ENCODE results near the gene C5orf22. TPM values are rescaled to one million over a fixed set of nuclear protein-coding genes. Genes with fewer than 3 reads are reported as not detected.

The C5orf22 gene
- polyA plus RNA-seq, 1 donor from 2014 or later: 20.3 TPM

- no peak overlapping the region for H2AFZ ChIP-seq (ENCODE audit: low read depth, low read length)
- H3K4me2 ChIP-seq (ENCODE audit: low read length): peak overlapping the region; percentile 72
- H3K27me3 ChIP-seq (ENCODE audit: insufficient read depth, low read depth, low read length): no peaks in the 10 kb centered on the region
- H3K4me3 ChIP-seq (ENCODE audit: low read length): peak overlapping the region; percentile 69
- H3K9me3 ChIP-seq (ENCODE audit: low read length): no peaks in the 10 kb centered on the region
- peaks cover 27% of the 10 kb centered on the region for H3K79me2 ChIP-seq (replicated peaks; ENCODE audit: insufficient read depth, low read length)
- peak overlapping the region; percentile 74 for H3K9ac ChIP-seq (ENCODE audit: low read length)
- TF ChIP-seq CTCF (IDR thresholded peaks at IDR 0.05; ENCODE audit: poor library complexity, severe bottlenecking): no peak
- TF ChIP-seq EP300 (conservative IDR thresholded peaks at IDR 0.05; ENCODE audit: poor library complexity, severe bottlenecking): no peak
- no peak for TF ChIP-seq POLR2AphosphoS5 (IDR thresholded peaks at IDR 0.05)
- TF ChIP-seq RAD21 (conservative IDR thresholded peaks at IDR 0.05): no peak
- TF ChIP-seq TAF1 (IDR thresholded peaks at IDR 0.05; ENCODE audit: low read depth): no peak
- TF ChIP-seq SMC3 (conservative IDR thresholded peaks at IDR 0.05; ENCODE audit: poor library complexity): no peak
- TF ChIP-seq EZH2 (IDR thresholded peaks at IDR 0.05; ENCODE audit: borderline replicate concordance, insufficient read depth, low read length, poor library complexity, severe bottlenecking): no peak
- no peak for TF ChIP-seq MXI1 (conservative IDR thresholded peaks at IDR 0.05; ENCODE audit: poor library complexity, severe bottlenecking)
- no peak for TF ChIP-seq REST (IDR thresholded peaks at IDR 0.05; ENCODE audit: borderline replicate concordance)
- H4K20me1 ChIP-seq (ENCODE audit: insufficient read depth): no peaks in the 10 kb centered on the region
- H3K27ac ChIP-seq (ENCODE audit: low read length): no peak overlapping the region
- no peaks in the 10 kb centered on the region for H3F3A ChIP-seq (ENCODE audit: insufficient read depth, low read length, poor library complexity, severe bottlenecking)
- H3K9me2 ChIP-seq (ENCODE audit: insufficient read depth, low read length): no peaks in the 10 kb centered on the region
- peaks cover 5% of the 10 kb centered on the region for H3K36me3 ChIP-seq (ENCODE audit: insufficient read depth, low read length)
These were observed 1.4 kb upstream of the C5orf22 start for GRCh38 chr5:31530541-31531265.

GRCh38 chr5:31531543-31531887, 586 bp upstream of the C5orf22 start:
- peak overlapping the region; percentile 65 for H3K27ac ChIP-seq (ENCODE audit: low read length)

More at GRCh38 chr5:31531543-31531887, 586 bp upstream of the C5orf22 start:
- Histone ChIP-seq H3K4me3 (ENCODE audit: low read length) (peak overlapping the region; percentile 69), H3K9me2 (ENCODE audit: insufficient read depth, low read length) (no peaks in the 10 kb centered on the region), H3K4me2 (ENCODE audit: low read length) (peak overlapping the region; percentile 72), H4K20me1 (ENCODE audit: insufficient read depth) (no peaks in the 10 kb centered on the region), H2AFZ (ENCODE audit: low read depth, low read length) (peak overlapping the region; percentile 70), H3F3A (ENCODE audit: insufficient read depth, low read length, poor library complexity, severe bottlenecking) (no peaks in the 10 kb centered on the region), H3K79me2 (replicated peaks; ENCODE audit: insufficient read depth, low read length) (peaks cover 27% of the 10 kb centered on the region), H3K27me3 (ENCODE audit: insufficient read depth, low read depth, low read length) (no peaks in the 10 kb centered on the region), H3K36me3 (ENCODE audit: insufficient read depth, low read length) (peaks cover 5% of the 10 kb centered on the region), H3K9me3 (ENCODE audit: low read length) (no peaks in the 10 kb centered on the region), H3K9ac (ENCODE audit: low read length) (peak overlapping the region; percentile 74)
- TF ChIP-seq POLR2AphosphoS5 (IDR thresholded peaks at IDR 0.05) (no peak), MXI1 (conservative IDR thresholded peaks at IDR 0.05; ENCODE audit: poor library complexity, severe bottlenecking) (peak; percentile 93), CTCF (IDR thresholded peaks at IDR 0.05; ENCODE audit: poor library complexity, severe bottlenecking) (no peak)

All from neural cell (in vitro differentiated cells).